Gastrocnemius medialis (tissue), 4 donors: ENCODE measurements around the gene SLC12A7.

Source experiments
- POLR2A ChIP-seq, 2 donors: fragments of 450-650 bp; IDR thresholded peaks; one replicate each; pipeline ENCODE4 v1.6.1; 2017; ENCODE audit warnings: antibody characterized with exemption in 2 of 2, mild to moderate bottlenecking in 2 of 2, moderate library complexity in 2 of 2
- TF ChIP-seq, protein P1 (sequence below), 5 experiments: fragments of 450-650 bp in 3 of 5; fragments of 200-600 bp in 2 of 5; sonication (generic) in 2 of 5; IDR thresholded peaks in 4 of 5; conservative IDR thresholded peaks in 1 of 5; 1 replicate in 4 of 5; 2 replicates in 1 of 5; pipeline ENCODE4 v1.5.1; 2016 to 2019; ENCODE audit warnings: antibody characterized with exemption in 5 of 5, mild to moderate bottlenecking in 3 of 5, moderate library complexity in 3 of 5

DNA sequence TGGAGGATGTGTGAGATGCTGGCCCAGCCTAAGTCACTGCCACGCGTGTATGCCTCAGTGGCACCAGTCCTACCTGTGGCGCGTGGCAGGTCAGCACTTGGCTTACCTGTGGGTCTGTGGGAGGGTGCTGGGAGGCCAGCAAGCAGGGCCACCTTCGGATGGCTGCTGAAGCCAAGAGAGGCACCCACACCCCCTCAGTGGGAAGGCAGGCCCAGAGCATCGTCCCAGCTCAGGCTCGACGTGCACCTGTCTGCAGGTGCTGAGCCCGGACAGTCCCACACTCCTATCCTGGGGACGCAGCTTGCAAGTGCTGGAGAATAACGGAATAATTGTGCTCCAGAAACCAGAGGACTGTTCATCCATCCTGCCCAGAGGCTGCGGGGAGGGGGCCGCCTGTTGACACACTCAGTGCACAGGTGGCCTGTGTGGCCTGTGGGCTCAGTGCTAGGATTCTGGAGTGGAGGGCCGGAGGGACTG lies 79.3 kb downstream of the SLC12A7 start:
- TF ChIP-seq POLR2A (IDR thresholded peaks at IDR 0.05), result no peak
- TF ChIP-seq, protein P1, sequence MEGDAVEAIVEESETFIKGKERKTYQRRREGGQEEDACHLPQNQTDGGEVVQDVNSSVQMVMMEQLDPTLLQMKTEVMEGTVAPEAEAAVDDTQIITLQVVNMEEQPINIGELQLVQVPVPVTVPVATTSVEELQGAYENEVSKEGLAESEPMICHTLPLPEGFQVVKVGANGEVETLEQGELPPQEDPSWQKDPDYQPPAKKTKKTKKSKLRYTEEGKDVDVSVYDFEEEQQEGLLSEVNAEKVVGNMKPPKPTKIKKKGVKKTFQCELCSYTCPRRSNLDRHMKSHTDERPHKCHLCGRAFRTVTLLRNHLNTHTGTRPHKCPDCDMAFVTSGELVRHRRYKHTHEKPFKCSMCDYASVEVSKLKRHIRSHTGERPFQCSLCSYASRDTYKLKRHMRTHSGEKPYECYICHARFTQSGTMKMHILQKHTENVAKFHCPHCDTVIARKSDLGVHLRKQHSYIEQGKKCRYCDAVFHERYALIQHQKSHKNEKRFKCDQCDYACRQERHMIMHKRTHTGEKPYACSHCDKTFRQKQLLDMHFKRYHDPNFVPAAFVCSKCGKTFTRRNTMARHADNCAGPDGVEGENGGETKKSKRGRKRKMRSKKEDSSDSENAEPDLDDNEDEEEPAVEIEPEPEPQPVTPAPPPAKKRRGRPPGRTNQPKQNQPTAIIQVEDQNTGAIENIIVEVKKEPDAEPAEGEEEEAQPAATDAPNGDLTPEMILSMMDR (IDR thresholded peaks at IDR 0.05 in 4 of 5, conservative IDR thresholded peaks at IDR 0.05 in 1 of 5), result no peak
